Measurements from ENCODE around the gene HIBCH.
"Not testable (repeated sequence)": the region's sequence is repeated elsewhere in the genome, so short reads cannot be mapped to it uniquely, and the experiment has no call there.

DNA sequence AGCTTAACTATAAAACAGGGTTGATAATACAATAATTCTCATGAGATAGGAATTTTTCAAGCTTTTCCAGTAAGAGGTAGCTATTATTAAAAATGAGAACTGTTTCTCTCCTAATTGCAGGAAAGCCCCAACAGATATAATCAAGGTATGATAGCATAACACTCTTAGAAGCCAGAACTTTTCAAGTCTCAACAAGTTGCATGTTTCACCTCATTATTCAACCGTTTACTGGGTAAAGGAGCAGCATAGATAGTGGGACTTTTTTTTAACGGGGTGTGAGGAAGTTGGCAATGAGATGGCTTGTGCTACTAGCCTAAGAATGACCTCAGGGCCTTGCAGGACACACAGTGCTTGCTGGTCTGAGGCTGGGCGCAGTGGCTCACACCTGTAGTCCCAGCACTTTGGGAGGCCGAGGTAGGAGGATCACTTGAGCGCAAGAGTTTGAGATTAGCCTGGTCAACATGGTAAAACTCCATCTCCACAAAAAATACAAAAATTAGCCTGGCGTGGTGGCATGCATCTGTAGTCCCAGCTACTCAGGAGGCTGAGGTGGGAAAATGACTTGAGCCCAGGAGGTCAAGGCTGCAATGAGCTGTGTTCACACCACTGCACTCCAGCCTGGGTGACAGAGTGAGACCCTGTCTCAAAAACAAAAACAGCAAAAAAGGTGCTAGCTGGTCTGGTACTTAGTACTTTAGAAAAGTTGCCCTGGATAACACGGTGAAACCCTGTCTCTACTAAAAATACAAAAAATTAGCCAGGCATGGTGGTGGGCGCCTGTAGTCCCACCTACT lies 39.2 kb upstream of the HIBCH start:
- TF ChIP-seq SMC3 (IDR thresholded peaks at IDR 0.05); MAFK (IDR thresholded peaks at IDR 0.05; ENCODE audit: partially characterized antibody); JUNB (IDR thresholded peaks at IDR 0.05); MYC (IDR thresholded peaks at IDR 0.05; ENCODE audit: borderline replicate concordance, low read length); RAD21 (conservative IDR thresholded peaks at IDR 0.05 in 1 of 2, IDR thresholded peaks at IDR 0.05 in 1 of 2); CBX2 (IDR thresholded peaks at IDR 0.05; ENCODE audit: borderline replicate concordance, low read depth); NFE2L2 (conservative IDR thresholded peaks at IDR 0.05; ENCODE audit: low read length); BHLHE40 (IDR thresholded peaks at IDR 0.05; ENCODE audit: low read depth, low read length): not testable (repeated sequence)
- TF ChIP-seq, protein P1, sequence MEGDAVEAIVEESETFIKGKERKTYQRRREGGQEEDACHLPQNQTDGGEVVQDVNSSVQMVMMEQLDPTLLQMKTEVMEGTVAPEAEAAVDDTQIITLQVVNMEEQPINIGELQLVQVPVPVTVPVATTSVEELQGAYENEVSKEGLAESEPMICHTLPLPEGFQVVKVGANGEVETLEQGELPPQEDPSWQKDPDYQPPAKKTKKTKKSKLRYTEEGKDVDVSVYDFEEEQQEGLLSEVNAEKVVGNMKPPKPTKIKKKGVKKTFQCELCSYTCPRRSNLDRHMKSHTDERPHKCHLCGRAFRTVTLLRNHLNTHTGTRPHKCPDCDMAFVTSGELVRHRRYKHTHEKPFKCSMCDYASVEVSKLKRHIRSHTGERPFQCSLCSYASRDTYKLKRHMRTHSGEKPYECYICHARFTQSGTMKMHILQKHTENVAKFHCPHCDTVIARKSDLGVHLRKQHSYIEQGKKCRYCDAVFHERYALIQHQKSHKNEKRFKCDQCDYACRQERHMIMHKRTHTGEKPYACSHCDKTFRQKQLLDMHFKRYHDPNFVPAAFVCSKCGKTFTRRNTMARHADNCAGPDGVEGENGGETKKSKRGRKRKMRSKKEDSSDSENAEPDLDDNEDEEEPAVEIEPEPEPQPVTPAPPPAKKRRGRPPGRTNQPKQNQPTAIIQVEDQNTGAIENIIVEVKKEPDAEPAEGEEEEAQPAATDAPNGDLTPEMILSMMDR (IDR thresholded peaks at IDR 0.05), result not testable (repeated sequence)
- TF ChIP-seq, protein P2, sequence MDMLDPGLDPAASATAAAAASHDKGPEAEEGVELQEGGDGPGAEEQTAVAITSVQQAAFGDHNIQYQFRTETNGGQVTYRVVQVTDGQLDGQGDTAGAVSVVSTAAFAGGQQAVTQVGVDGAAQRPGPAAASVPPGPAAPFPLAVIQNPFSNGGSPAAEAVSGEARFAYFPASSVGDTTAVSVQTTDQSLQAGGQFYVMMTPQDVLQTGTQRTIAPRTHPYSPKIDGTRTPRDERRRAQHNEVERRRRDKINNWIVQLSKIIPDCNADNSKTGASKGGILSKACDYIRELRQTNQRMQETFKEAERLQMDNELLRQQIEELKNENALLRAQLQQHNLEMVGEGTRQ (IDR thresholded peaks at IDR 0.05), result not testable (repeated sequence)
- TF ChIP-seq, protein P3, sequence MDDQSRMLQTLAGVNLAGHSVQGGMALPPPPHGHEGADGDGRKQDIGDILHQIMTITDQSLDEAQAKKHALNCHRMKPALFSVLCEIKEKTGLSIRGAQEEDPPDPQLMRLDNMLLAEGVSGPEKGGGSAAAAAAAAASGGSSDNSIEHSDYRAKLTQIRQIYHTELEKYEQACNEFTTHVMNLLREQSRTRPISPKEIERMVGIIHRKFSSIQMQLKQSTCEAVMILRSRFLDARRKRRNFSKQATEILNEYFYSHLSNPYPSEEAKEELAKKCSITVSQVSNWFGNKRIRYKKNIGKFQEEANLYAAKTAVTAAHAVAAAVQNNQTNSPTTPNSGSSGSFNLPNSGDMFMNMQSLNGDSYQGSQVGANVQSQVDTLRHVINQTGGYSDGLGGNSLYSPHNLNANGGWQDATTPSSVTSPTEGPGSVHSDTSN (IDR thresholded peaks at IDR 0.05), result not testable (repeated sequence)
- TF ChIP-seq, protein P4, sequence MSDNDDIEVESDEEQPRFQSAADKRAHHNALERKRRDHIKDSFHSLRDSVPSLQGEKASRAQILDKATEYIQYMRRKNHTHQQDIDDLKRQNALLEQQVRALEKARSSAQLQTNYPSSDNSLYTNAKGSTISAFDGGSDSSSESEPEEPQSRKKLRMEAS (IDR thresholded peaks at IDR 0.05), result not testable (repeated sequence)

Measured in A549 (cell line).